K562 (cell line): ENCODE results near the gene KCNAB1. TPM values are rescaled to one million over a fixed set of nuclear protein-coding genes. Genes with fewer than 3 reads are reported as not detected.

Source experiments
- CREM ChIP-seq: IDR thresholded peaks from 2 replicates; pipeline ENCODE4 v1.6.1; 2014; ENCODE audit warnings: antibody characterized with exemption, low read depth
- FOXO4 ChIP-seq: fragments of 450-650 bp; formaldehyde crosslinking; IDR thresholded peaks from 2 replicates; pipeline ENCODE4 v1.4.0; 2020; ENCODE audit warnings: mild to moderate bottlenecking, moderate library complexity
- HMGXB4 ChIP-seq: sonication (generic); formaldehyde crosslinking; IDR thresholded peaks from 2 replicates; pipeline ENCODE4 v1.8.1; 2023; ENCODE audit warnings: mild to moderate bottlenecking, missing genetic modification reagents
- HNRNPL ChIP-seq: fragments of 200-400 bp; formaldehyde crosslinking; IDR thresholded peaks from 2 replicates; pipeline ENCODE4 v1.6.1; 2017; ENCODE audit warnings: low read depth, mild to moderate bottlenecking, low read length
- MLX ChIP-seq, 2 experiments: fragments of 450-650 bp in 1 of 2; sonication (generic) in 1 of 2; formaldehyde crosslinking; conservative IDR thresholded peaks; 2 replicates each; pipeline versions ENCODE4 v1.4.0 to v1.8.1; 2020 to 2022; ENCODE audit warnings: mild to moderate bottlenecking in 1 of 2, missing genetic modification reagents in 1 of 2
- NFYB ChIP-seq: IDR thresholded peaks from 2 replicates; pipeline ENCODE4 v1.6.1; 2011; ENCODE audit warnings: mild to moderate bottlenecking, moderate library complexity; ENCODE audit not compliant: insufficient read length; ENCODE audit errors: extremely low read depth
- RBM22 ChIP-seq: fragments of 200-400 bp; formaldehyde crosslinking; IDR thresholded peaks from 2 replicates; pipeline ENCODE4 v1.6.1; 2018; ENCODE audit warnings: low read length, low read depth; ENCODE audit not compliant: poor library complexity, severe bottlenecking
- ZBTB5 ChIP-seq: fragments of 450-650 bp; IDR thresholded peaks from 2 replicates; pipeline ENCODE4 v1.6.1; 2017; ENCODE audit warnings: antibody characterized with exemption
- ZBTB8A ChIP-seq: fragments of 450-650 bp; IDR thresholded peaks from 2 replicates; pipeline ENCODE4 v1.6.1; 2018; ENCODE audit warnings: mild to moderate bottlenecking, moderate library complexity; ENCODE audit not compliant: partially characterized antibody
- ZFP36 ChIP-seq: fragments of 150-350 bp; IDR thresholded peaks from 2 replicates; pipeline ENCODE4 v1.6.1; 2018; ENCODE audit warnings: low read length, low read depth; ENCODE audit not compliant: partially characterized antibody
- ZNF224 ChIP-seq: sonication (generic); formaldehyde crosslinking; IDR thresholded peaks from 2 replicates; pipeline ENCODE4 v1.8.0; 2022; ENCODE audit warnings: mild to moderate bottlenecking, missing genetic modification reagents
- ZNF318 ChIP-seq, 2 experiments: fragments of 450-650 bp; IDR thresholded peaks; 2 replicates each; pipeline ENCODE4 v1.6.1; 2016; ENCODE audit warnings: mild to moderate bottlenecking in 2 of 2, borderline replicate concordance in 1 of 2, low read depth in 1 of 2, moderate library complexity in 1 of 2
- ZNF551 ChIP-seq: fragments of 250-450 bp; sonication (Bioruptor Pico); IDR thresholded peaks from 2 replicates; pipeline ENCODE4 v1.5.0; 2021; ENCODE audit warnings: mild to moderate bottlenecking, moderate library complexity
- ZNF589 ChIP-seq: fragments of 200-800 bp; sonication (Bioruptor generic); IDR thresholded peaks from 2 replicates; pipeline ENCODE4 v1.6.1; 2016; ENCODE audit warnings: low read depth, missing genetic modification characterization, missing compliant biosample characterization
- polyA plus RNA-seq, 8 experiments: library from polyadenylated mRNA; depleted of rRNA in 4 of 8; stranded (reverse) in 5 of 8; unstranded in 3 of 8; fragments of >200 nt; fragmentation: Nextera tagmentation in 2 of 8; fragmentation: Illumina TruSeq in 1 of 8; extraction: Ambion mirVana in 2 of 8; extraction: Trizol in 1 of 8; gene quantifications; 2 replicates each; pipeline versions ENCODE4 v1.2.1 to v1.2.3, GENCODE V29; 2011 to 2014; ENCODE audit warnings: inconsistent platforms in 1 of 8, missing spikeins in 1 of 8
- total RNA-seq, 7 experiments: library from RNA; depleted of rRNA in 6 of 7; stranded (reverse); fragments of >200 nt in 6 of 7; fragmentation: Illumina TruSeq in 2 of 7; extraction: Trizol in 2 of 7; gene quantifications; 2 replicates each; pipeline versions ENCODE4 v1.2.1 to v1.2.3, GENCODE V29; 2011 to 2021; ENCODE audit warnings: low replicate concordance in 1 of 7

KCNAB1 gene
- total and polyA plus RNA-seq, 9 of the 15 experiments (the other 6 are each of a cell fraction or from before 2014, with no cell fraction given): 0.14 to 1.2 (median 0.51) TPM

GRCh38 chr3:156455839-156456238 lies 335.5 kb downstream of the KCNAB1 start (continued):
- TF ChIP-seq HNRNPL (no peak), ZFP36 (no peak), HMGXB4 (CRISPR knock-in tag) (no peak), RBM22 (no peak), CREM (no peak), ZNF589 (peak; percentile 93), NFYB (peak; percentile 61), ZNF551 (CRISPR knock-in tag) (no peak), ZBTB8A (no peak), ZNF224 (CRISPR knock-in tag) (no peak), ZNF318 (IDR thresholded peaks at IDR 0.05; ENCODE audit: borderline replicate concordance in 1 of 2, low read depth in 1 of 2) (no peak), MLX (CRISPR knock-in tag; conservative IDR thresholded peaks at IDR 0.05) (no peak), ZBTB5 (no peak), FOXO4 (CRISPR knock-in tag) (no peak)
